T47D (cell line): ENCODE data around the gene ARHGAP28.

Experiments
- DNase-seq, 2 experiments: peaks; one replicate each; pipeline versions ENCODE4 v3.0.0 to v3.0.0-alpha.2; 2011 to 2012; ENCODE audit warnings: low read depth in 1 of 2, low spot score in 1 of 2
- JUND ChIP-seq: IDR thresholded peaks from 2 replicates; pipeline ENCODE4 v1.6.1; 2012; ENCODE audit warnings: low read depth
- in situ Hi-C: cut with HindIII; loops from 2 replicates; pipeline ENCODE4 v1.10.0; 2016; ENCODE audit warnings: low sequenced_read_pairs, low pct_unique_long_range_greater_than_20kb

The ARHGAP28 gene

DNA sequence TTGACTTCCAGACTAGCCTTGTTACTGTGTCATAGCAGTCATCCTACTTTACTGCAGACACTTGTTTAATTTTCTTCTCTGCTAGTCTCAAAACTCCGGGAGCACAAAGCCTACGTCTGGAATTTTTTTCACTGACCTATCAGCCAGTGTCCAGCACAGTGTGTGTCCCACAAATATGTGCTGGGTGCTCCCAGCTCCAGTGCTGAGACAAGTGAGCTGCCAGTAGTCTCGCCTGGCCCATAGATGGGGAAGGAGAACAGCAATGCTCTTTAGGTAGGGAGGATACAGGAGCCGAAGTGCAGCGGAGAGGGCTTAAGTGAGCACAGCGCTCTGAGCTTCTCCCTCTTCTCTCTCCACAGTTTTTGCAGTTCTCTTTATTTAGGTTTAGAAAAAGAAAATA is 34.0 kb downstream of the ARHGAP28 start:
- no peak for DNase-seq
- no peak for TF ChIP-seq JUND
- in situ Hi-C loops = no loop called here

DNA sequence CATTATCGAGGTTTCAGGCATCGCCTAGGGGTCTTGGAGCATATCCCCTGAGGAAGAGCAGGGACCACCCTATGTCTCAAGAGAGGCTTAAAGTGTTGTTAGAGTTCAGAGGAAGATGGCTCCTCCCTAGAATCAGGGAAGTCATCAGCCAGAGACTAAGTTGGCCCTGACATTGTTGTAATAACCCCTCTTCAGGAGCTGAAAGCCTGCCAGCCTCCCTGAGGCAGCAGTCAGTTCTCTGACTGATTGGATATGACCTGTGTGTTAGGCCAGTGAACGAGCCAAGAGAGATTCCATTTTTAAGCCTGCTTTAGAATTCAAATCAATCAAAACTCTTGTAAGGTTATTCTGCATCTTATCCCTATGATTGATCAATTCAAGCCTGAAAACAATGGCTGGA is 34.9 kb downstream of the ARHGAP28 start:
- no peak for TF ChIP-seq JUND
- in situ Hi-C loops = no loop called here
- DNase-seq = no peak

DNA sequence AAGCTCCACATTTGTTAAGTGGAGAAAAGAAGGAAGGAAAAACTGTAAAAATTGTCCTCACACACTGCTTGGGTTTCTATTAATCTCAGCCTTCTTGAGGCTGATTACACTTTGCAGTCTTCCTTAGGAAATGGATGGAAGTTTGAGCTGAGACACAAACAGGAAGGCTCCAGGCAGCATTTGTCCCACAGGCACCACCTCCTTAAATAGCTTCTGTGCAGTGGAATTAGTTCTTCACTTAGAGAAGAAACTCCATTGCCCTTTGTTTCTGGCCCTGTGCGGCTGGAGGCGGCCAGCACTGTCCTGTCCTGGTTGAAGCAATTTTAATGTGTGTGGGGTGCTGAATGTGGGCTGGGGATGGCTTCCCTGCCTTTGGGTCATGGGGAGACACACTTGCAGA is 44.3 kb downstream of the ARHGAP28 start:
- no peak for DNase-seq
- no peak for TF ChIP-seq JUND
- in situ Hi-C loops = no loop called here

DNA sequence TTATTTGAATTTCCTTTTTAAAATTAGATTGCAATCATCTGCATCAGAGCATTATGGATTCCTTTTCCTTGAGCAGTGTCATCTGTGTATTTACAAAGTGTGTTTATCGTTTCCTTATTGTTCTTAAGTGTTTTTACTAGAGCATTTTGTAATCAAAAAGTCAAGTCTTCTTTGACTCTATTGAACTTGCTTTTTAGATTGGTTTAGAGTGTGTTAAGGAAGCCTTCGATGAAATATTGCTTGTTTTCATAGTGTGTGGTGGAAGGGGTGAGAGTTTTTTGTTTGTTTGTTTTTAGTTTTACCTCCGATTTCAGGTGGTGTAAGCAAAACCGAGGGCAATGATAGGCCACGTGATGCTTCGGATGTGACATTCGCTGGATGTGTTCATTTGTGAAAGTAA is 45.7 kb downstream of the ARHGAP28 start:
- TF ChIP-seq JUND = no peak
- no peak for DNase-seq
- in situ Hi-C loops = no loop called here

DNA sequence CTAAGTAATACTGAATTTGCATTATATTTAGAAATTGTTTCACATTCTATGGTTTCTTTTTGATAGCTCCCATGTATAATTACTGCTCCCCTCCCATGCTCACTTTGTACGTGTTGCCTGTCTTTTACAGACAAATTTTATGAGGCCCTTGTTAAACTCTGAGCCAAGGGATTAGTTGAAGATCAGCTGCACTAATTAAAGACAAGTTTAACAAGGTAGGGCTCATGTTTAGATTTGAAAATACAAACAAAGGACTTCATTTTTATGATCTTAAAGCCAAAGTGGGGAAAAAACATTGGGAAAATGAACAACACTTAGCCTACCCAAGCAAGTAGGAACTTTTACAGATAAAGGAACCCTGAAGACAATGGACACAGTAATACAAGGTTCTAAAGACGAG is 46.2 kb downstream of the ARHGAP28 start:
- no peak for DNase-seq
- in situ Hi-C loops = no loop called here
- TF ChIP-seq JUND = no peak

DNA sequence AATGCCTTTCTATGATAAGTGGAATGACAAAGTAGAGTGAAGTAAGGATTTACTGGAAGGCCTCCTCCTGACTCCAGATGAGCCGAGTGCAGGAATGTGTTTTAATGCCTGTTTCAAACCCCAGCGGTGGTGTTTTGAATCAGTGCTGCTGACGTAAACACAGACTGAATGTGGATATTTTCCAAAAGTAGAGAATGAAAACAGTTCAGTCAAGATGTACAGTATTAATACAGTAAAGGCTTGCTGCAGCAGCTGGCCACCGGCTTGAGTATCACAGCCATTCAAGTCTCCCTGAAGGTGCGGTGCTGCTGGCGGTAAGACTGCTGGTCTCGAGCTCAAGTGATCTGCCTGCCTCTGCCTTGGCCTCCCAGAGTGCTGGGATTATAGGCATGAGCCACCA is 46.7 kb downstream of the ARHGAP28 start:
- no peak for TF ChIP-seq JUND
- in situ Hi-C loops = no loop called here
- DNase-seq = no peak

DNA sequence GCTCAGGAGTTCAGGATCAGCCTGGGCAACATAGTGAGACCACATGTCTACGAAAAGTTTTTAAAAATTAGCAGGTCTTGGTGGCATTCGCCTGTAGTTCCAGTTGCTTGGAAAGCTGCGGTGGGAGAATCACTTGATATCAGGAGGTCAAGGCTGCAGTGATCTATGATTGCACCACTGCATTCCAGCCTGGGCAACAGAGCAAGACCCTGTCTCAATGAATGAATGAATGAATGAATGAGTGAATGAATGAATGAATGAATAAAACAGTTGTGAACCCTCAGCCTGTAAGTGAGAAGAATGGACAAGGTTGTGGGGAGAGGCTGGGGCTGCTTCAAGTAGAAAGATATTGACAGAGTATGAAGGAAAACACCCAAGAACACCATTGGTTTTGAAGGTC is 48.0 kb downstream of the ARHGAP28 start:
- in situ Hi-C loops = no loop called here
- DNase-seq = no peak
- TF ChIP-seq JUND = no peak

DNA sequence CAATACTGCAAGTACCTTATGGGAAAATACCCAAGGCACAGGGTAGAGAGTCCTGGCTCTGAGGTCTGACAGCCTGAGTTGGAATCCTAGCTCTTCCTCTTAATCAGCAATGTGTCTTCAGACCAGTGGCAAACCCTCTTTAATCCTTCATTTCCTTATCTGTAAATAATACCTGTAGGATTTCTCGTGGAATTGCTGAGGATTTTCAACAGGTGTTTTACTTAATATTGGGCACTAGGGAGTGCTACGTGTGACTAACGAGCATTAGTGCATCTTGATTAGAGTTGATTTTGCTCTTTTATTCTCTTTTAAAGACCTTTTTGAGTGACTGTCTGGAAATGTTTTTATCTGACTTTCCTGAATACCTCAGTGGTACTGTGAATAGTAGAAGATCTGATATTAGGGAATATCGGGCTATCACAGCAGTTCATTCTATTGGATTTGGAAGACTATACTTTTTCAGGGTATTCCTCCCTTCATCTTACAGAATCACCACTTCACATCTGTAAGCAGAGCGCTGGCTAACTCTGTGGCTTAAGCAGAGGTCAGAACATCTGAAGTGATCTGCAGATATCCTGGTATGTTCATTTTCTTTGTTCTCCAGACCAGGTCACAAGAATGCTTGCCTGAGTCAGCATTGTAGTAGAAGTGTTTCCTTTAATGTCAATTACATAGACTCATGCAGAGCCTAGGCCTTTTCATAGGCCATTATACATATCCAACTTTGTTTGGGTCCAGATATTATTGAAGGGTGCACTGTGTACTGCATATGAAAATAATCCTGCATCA is 49.1 kb downstream of the ARHGAP28 start:
- TF ChIP-seq JUND = no peak
- in situ Hi-C loops = no loop called here
- no peak for DNase-seq

DNA sequence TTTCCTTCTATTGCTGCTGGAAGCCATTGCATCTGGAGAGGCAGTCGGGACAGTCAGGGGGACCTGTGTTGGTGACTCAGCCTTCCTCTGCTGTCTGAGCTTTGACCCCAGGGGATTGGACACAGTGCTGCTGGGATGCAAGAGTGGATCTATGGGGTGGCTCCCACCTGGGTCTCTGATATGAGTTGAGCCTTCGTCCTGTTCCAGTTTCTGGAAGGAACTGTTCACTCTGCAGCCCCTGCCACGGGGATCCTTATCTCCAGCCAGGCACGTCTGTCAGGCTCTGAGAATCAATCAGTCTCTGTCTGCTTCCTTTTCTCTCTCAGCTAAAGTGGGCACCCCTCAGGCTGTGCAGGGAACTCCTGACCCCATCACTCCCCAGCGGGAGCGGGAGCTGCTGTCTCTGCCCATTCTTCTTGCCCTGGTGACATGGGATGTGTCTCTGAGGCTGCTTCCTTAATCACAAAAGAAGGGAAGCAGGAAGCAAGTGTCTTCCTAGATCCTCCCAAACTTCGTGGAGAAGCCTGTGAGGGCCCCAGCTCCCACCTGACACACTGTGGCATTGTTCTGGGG is 51.7 kb downstream of the ARHGAP28 start:
- in situ Hi-C loops = no loop called here
- DNase-seq = no peak

DNA sequence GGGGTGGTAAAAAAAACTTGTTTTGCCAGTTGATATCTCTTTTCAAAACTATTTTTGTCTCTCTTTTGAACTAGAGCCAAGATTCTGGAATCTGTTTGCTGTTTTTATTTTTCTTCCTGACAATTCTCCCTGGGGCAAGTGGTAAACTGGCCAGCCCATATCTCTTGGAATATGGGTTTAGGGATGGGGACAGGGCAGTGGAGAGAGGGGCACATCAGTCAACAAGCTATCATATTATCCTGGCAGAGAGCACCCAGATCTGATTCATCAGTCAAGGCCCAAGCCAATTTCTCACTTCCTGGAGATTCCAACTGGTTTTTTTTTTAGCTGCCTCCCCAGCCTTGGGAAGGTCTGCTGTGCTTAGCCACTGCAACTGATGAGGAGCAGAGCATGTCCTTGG is 52.3 kb downstream of the ARHGAP28 start:
- in situ Hi-C loops = no loop called here
- DNase-seq = no peak
- TF ChIP-seq JUND = no peak

More for the DNA sequence above, 51.7 kb downstream of the ARHGAP28 start:
- no peak for TF ChIP-seq JUND

DNA sequence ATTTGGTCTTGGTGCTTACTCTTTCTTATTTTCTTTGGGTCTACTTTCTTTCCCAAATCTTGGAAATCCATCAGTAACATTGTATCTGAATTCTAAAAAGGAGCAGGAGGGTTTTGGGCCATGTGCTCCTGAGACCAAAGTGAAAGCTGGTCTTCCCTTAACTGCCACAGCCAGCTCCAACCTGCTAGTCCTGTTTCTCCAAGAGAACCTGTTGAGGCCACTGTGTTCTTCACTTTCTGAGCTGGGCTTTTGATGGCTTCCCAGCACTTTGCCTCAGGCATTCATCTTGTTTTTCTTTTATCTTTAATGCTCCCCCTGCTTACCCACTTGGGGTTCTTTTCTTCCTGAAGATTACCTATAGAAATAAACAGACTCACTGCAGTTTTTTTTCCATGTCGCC is 53.3 kb downstream of the ARHGAP28 start:
- peak in 1 of 2 experiments; percentile 62 for DNase-seq
- TF ChIP-seq JUND = no peak
- in situ Hi-C loops = no loop called here

DNA sequence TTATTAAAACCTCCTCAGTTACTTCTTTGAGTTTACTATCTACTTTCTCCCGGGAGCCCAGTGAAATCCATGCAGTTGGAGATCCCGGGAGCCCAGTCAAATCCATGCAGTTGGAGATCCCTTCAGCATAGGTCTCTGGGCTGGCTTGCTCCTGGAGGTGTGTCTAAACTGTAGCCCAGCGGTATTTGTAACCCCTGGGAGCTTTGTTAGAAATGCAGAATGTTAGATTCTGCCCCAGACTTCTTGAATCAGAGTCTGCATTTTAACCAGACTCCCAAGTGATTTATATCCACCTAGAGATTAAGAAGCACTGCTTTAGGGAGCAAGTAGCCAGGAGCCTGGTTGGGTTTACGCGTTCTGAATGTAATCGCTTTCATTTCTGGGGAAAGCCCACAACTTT is 54.5 kb downstream of the ARHGAP28 start:
- no peak for TF ChIP-seq JUND
- in situ Hi-C loops = no loop called here
- DNase-seq = no peak

DNA sequence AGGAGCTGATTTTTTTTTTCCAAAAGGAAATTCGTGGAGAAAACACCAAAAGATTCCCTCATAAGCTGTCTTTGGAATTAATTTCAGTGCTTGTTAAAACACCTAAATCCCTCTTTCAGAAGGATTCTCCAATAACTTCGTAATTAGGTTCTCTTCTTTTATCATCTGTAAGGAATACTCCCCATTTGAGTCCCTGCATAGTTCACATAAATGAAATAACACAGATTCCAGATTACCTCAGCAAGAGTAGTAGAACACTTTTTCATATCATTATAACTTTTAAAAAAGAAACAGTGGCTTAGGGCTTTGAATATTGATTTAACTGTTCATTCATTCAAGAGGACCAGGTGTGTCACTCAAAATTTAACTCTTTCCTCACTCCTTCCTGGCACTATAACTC is 55.5 kb downstream of the ARHGAP28 start:
- in situ Hi-C loops = no loop called here
- no peak for TF ChIP-seq JUND
- DNase-seq = no peak

DNA sequence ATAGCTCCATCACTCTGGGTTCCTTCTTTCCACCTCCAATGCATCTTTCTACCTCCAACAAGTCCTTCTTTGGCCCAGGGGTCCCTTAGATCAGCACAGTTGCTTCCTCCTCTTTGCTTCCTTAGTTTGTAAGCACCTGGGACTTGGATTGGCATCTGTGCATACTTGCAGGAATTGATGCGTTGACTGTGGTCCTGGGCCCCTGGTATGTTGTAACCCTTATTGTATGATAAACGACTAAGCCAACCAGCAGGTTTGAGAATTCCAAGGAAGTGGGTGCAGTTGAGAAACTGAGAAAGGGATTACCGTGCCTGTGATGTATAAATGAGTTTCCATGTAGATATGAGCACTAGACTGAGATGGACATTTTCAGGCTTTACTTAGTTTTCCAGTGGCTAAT is 55.9 kb downstream of the ARHGAP28 start:
- TF ChIP-seq JUND = no peak
- DNase-seq = no peak
- in situ Hi-C loops = no loop called here
